GM12874 (cell line): ENCODE data around the gene GNB2.

Experiments
- CTCF ChIP-seq: IDR thresholded peaks from 2 replicates; pipeline ENCODE4 v1.5.1; 2011; ENCODE audit warnings: low read depth, mild to moderate bottlenecking, control low read depth, low read length, moderate library complexity; ENCODE audit not compliant: insufficient read depth

GNB2 gene

DNA sequence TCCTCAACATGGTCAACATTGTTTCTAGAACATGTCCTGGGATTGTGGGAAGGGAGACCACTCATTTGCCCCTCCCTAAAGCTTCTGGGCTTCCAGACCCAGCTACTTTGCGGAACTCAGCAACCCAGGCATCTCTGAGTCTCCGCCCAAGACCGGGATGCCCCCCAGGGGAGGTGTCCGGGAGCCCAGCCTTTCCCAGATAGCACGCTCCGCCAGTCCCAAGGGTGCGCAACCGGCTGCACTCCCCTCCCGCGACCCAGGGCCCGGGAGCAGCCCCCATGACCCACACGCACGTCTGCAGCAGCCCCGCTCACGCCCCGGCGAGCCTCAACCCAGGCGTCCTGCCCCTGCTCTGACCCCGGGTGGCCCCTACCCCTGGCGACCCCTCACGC, 46.7 kb downstream of the GNB2 start, which contains the start of gene EPO:
TSS of gene EPO (plus strand) at position 190 of the 392 bp plus-strand sequence. CDS start 513 bp downstream, outside the sequence.
- no peak for TF ChIP-seq CTCF

- no peak for TF ChIP-seq CTCF
Measured at GRCh38 chr7:100720671-100721504, 47.3 kb downstream of the GNB2 start.

- no peak for TF ChIP-seq CTCF
Measured at GRCh38 chr7:100721505-100721812, 47.9 kb downstream of the GNB2 start.

DNA sequence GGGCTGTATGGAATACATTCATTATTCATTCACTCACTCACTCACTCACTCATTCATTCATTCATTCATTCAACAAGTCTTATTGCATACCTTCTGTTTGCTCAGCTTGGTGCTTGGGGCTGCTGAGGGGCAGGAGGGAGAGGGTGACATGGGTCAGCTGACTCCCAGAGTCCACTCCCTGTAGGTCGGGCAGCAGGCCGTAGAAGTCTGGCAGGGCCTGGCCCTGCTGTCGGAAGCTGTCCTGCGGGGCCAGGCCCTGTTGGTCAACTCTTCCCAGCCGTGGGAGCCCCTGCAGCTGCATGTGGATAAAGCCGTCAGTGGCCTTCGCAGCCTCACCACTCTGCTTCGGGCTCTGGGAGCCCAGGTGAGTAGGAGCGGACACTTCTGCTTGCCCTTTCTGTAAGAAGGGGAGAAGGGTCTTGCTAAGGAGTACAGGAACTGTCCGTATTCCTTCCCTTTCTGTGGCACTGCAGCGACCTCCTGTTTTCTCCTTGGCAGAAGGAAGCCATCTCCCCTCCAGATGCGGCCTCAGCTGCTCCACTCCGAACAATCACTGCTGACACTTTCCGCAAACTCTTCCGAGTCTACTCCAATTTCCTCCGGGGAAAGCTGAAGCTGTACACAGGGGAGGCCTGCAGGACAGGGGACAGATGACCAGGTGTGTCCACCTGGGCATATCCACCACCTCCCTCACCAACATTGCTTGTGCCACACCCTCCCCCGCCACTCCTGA, 49.1 kb downstream of the GNB2 start:
- no peak for TF ChIP-seq CTCF

GRCh38 chr7:100723732-100724275, 50.3 kb downstream of the GNB2 start:
- TF ChIP-seq CTCF, result no peak

DNA sequence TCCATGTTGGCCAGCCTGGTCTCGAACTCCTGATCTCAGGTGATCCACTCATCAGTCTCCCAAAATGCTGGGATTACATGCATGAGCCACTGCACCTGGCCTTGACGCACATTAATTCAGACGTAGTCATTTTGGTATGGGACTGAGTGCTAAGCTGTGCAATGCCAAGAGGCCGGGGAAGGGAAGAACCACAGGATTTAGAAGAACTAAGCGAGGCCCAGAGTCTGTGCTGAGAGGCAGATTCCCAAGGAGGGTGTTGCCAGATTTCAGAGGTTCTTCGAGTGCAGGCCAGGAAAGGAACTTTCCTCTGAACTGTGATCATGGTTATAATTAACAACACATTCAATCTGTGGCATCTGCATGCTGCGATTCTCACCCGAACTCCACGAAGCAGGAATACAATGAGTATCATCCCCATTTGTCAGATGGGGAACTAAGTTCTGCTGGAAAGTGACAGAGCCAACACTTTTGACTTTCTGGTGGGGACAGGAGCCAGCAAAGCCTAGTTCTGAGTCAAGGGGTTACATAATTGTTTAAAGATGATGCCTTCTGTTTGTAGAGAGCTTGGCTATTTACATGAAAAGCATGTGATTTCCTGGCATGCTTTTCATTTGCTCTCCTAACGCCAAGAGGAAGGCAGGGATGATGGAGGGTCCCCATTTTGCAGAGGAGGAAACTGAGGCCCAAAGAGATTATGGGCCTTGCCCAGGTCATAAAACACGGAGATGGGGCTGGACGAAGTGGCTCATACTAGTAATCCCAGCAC, 53.6 kb downstream of the GNB2 start:
- no peak for TF ChIP-seq CTCF

DNA sequence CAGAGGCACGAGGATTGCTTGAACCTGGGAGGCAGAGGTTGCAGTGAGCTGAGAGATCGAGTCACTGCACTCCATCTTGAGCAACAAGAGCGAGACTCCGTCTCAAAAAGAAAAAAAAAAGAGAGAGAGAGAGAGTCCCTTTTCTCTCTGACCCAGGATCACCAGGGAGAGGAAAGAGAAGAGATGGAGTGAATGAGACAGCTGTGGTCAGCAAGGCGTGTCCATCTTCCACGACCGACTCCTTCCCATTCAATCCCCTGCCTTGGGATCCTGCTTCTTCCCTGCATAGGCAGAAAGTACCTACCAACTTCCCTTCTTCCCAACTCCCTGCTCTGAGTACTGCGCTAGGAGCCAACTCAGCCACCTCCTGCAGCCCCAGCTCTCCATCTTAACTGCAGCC, 54.7 kb downstream of the GNB2 start:
- TF ChIP-seq CTCF, result no peak
